CD14-positive monocyte (primary cell): ENCODE results near the gene CCDC142. TPM values are rescaled to one million over a fixed set of nuclear protein-coding genes. Genes with fewer than 3 reads are reported as not detected.

ENCODE experiments used
- DNase-seq, 3 donors: peaks; one replicate each; pipeline ENCODE4 v3.0.0-alpha.2; 2011 to 2022
- H2AFZ ChIP-seq: 2 replicates; pipeline ENCODE4 v1.6.0; 2012; ENCODE audit warnings: mild to moderate bottlenecking, low read depth, low read length, inconsistent platforms; ENCODE audit not compliant: insufficient read depth, poor library complexity, severe bottlenecking
- H3K27ac ChIP-seq, 2 donors: 1 replicate in 1 of 2; 2 replicates in 1 of 2; pipeline ENCODE4 v1.5.1; 2012 to 2013; ENCODE audit warnings: low read length in 2 of 2, control low read depth in 1 of 2, inconsistent platforms in 1 of 2, low read depth in 1 of 2, mild to moderate bottlenecking in 1 of 2
- H3K27me3 ChIP-seq, 2 donors: one replicate each; pipeline versions ENCODE4 v1.6.0 to v1.6.1; 2011 to 2013; ENCODE audit warnings: low read length in 2 of 2; ENCODE audit not compliant: control insufficient read depth in 2 of 2, insufficient read depth in 2 of 2
- H3K36me3 ChIP-seq, 2 donors: replicated peaks in 1 of 2; 1 replicate in 1 of 2; 2 replicates in 1 of 2; pipeline versions ENCODE4 v1.5.1 to v1.6.1; 2012 to 2013; ENCODE audit warnings: low read length in 2 of 2, control low read depth in 1 of 2, inconsistent platforms in 1 of 2, mild to moderate bottlenecking in 1 of 2; ENCODE audit not compliant: insufficient read depth in 2 of 2, control insufficient read depth in 1 of 2
- H3K4me1 ChIP-seq, 2 donors: 1 replicate in 1 of 2; 2 replicates in 1 of 2; pipeline versions ENCODE4 v1.5.1 to v1.6.1; 2012 to 2013; ENCODE audit warnings: low read length in 2 of 2, control low read depth in 1 of 2, inconsistent platforms in 1 of 2, mild to moderate bottlenecking in 1 of 2, moderate library complexity in 1 of 2; ENCODE audit not compliant: insufficient read depth in 2 of 2, control insufficient read depth in 1 of 2
- H3K4me2 ChIP-seq: replicated peaks from 2 replicates; pipeline ENCODE3; 2012; ENCODE audit warnings: low read length, moderate library complexity, mild to moderate bottlenecking; ENCODE audit not compliant: poor library complexity, severe bottlenecking; ENCODE audit errors: extremely low read depth
- H3K4me3 ChIP-seq, 3 experiments: fragments of 200-600 bp in 1 of 3; sonication (generic) in 1 of 3; replicated peaks in 1 of 3; 1 replicate in 2 of 3; 2 replicates in 1 of 3; pipeline ENCODE4 v1.5.1; 2011 to 2013; ENCODE audit warnings: low read length in 3 of 3, mild to moderate bottlenecking in 3 of 3, control low read depth in 2 of 3, low read depth in 2 of 3, inconsistent platforms in 1 of 3, moderate library complexity in 1 of 3
- H3K79me2 ChIP-seq: 2 replicates; pipeline ENCODE4 v1.6.0; 2012; ENCODE audit warnings: mild to moderate bottlenecking, control low read depth, inconsistent platforms, low read length, moderate library complexity; ENCODE audit not compliant: insufficient read depth
- H3K9ac ChIP-seq: 2 replicates; pipeline ENCODE4 v1.6.0; 2017; ENCODE audit warnings: low read length, mild to moderate bottlenecking; ENCODE audit not compliant: insufficient read depth, poor library complexity, severe bottlenecking
- H3K9me3 ChIP-seq, 2 donors: replicated peaks in 1 of 2; 1 replicate in 1 of 2; 2 replicates in 1 of 2; pipeline versions ENCODE4 v1.5.1 to v1.6.1; 2012 to 2013; ENCODE audit warnings: low read length in 2 of 2, control low read depth in 1 of 2; ENCODE audit not compliant: control insufficient read depth in 1 of 2, insufficient read depth in 1 of 2
- H4K20me1 ChIP-seq: 2 replicates; pipeline ENCODE4 v1.6.0; 2012; ENCODE audit warnings: mild to moderate bottlenecking, low read length, control low read depth, moderate library complexity; ENCODE audit not compliant: insufficient read depth
- H3K27ac Mint-ChIP-seq, 7 donors: one replicate each; pipeline ENCODE4 v1.8.0; 2020; ENCODE audit warnings: mild to moderate bottlenecking in 7 of 7, mixed read lengths in 7 of 7, moderate library complexity in 6 of 7, inconsistent platforms in 2 of 7
- H3K27me3 Mint-ChIP-seq, 3 donors: one replicate each; pipeline ENCODE4 v1.8.0; 2021 to 2022; ENCODE audit warnings: low read depth in 3 of 3, mild to moderate bottlenecking in 3 of 3, mixed read lengths in 3 of 3, moderate library complexity in 3 of 3, inconsistent platforms in 1 of 3
- H3K36me3 Mint-ChIP-seq, 2 donors: one replicate each; pipeline ENCODE4 v1.8.0; 2020; ENCODE audit warnings: mixed read lengths in 2 of 2, inconsistent platforms in 1 of 2, mild to moderate bottlenecking in 1 of 2
- H3K4me1 Mint-ChIP-seq: one replicate; pipeline ENCODE4 v1.8.0; 2020; ENCODE audit warnings: mild to moderate bottlenecking, mixed read lengths
- H3K4me3 Mint-ChIP-seq, 2 donors: one replicate each; pipeline ENCODE4 v1.8.0; 2020; ENCODE audit warnings: mild to moderate bottlenecking in 2 of 2, mixed read lengths in 2 of 2, moderate library complexity in 1 of 2
- H3K9me3 Mint-ChIP-seq, 7 donors: one replicate each; pipeline ENCODE4 v1.8.0; 2020 to 2022; ENCODE audit warnings: mixed read lengths in 7 of 7, mild to moderate bottlenecking in 6 of 7, moderate library complexity in 6 of 7, inconsistent platforms in 2 of 7
- CTCF ChIP-seq: fragments of 200-600 bp; IDR thresholded peaks from one replicate; pipeline ENCODE4 v1.8.0; 2022; ENCODE audit warnings: antibody characterized with exemption, mild to moderate bottlenecking
- WGBS: methylation state at CpG from one replicate; pipeline ENCODE4 v1.1.5; 2013; ENCODE audit warnings: missing lambda C conversion rate; ENCODE audit not compliant: insufficient coverage; 5-methylcytosine and 5-hydroxymethylcytosine counted together
- intact Hi-C, 2 donors: fragments of 100-400 bp; cut with micrococcal nuclease; formaldehyde crosslinking; loops; one replicate each; pipeline versions ENCODE4 v1.15.0 to v1.15.1; 2023
- polyA plus RNA-seq, 3 donors: library from polyadenylated mRNA; depleted of rRNA in 1 of 3; unstranded in 2 of 3; stranded (reverse) in 1 of 3; fragments of 300-500 nt in 2 of 3; fragments of >200 nt in 1 of 3; fragmentation: Illumina TruSeq in 2 of 3; gene quantifications; 1 replicate in 2 of 3; 2 replicates in 1 of 3; pipeline ENCODE4 v1.2.3, GENCODE V29; 2012 to 2021

The CCDC142 gene
- polyA plus RNA-seq, 3 donors = 2.2 to 15.8 (median 3.7) TPM

- Histone ChIP-seq H3K27me3 (no peaks in the 10 kb centered on the region), H3K79me2 (peaks cover 29% of the 10 kb centered on the region), H3K4me3 (peak overlapping the region; percentile 65 to 96 (median 87)), H2AFZ (peak overlapping the region; percentile 93), H3K27ac (peak overlapping the region; percentile 15 to 95), H4K20me1 (peaks cover 26% of the 10 kb centered on the region), H3K9me3 (no peaks in the 10 kb centered on the region), H3K4me1 (peaks cover 28 to 46% of the 10 kb centered on the region in 2 donors), H3K36me3 (peaks cover 23 to 40% of the 10 kb centered on the region in 2 donors), H3K4me2 (peak overlapping the region; percentile 96), H3K9ac (peak overlapping the region; percentile 96)
- Mint-ChIP-seq H3K4me3 (peak overlapping the region; percentile 94 to 98), H3K27me3 (peaks cover 0 to 3% (median 0%) of the 10 kb centered on the region in 3 donors), H3K9me3 (peaks cover 0 to 8% (median 0%) of the 10 kb centered on the region in 7 donors), H3K4me1 (peaks cover 42% of the 10 kb centered on the region), H3K27ac (peak overlapping the region; percentile 60 to 95 (median 75)), H3K36me3 (peaks cover 42 to 47% of the 10 kb centered on the region in 2 donors)
- TF ChIP-seq CTCF = no peak
- intact Hi-C loops = loop anchor here in 1 of 2 donors (10.0 kb wide), 1 partner anchor 54 kb away; no protein-coding TSS in a partner anchor
- under 1% methylated on average over 41 of the region's 54 CpGs for WGBS
- DNase-seq = peak; percentile 31 to 75 (median 50)
These were observed 47.7 kb upstream of the CCDC142 start for GRCh38 chr2:74530239-74531187.
